ENCODE data around the gene NUDT8. TPM values are rescaled to one million over a fixed set of nuclear protein-coding genes. Genes with fewer than 3 reads are reported as not detected.

Gene NUDT8
- polyA plus RNA-seq, 1 of the 3 experiments (the other 2 are of a cell fraction) = 2.7 TPM

GRCh38 chr11:67601098-67601497 is 28.6 kb downstream of the NUDT8 start:
- Histone ChIP-seq H2AFZ (ENCODE audit: low read depth) (no peak overlapping the region), H4K20me1 (ENCODE audit: insufficient read depth) (no peaks in the 10 kb centered on the region), H3K27ac (ENCODE audit: low read depth in 2 of 2, low read length in 1 of 2) (no peak overlapping the region), H3K4me1 (ENCODE audit: control insufficient read depth in 1 of 2, insufficient read depth in 2 of 2, low read depth in 1 of 2, low read length in 1 of 2) (peaks cover 0 to 2% of the 10 kb centered on the region in 2 experiments; a peak in 1 of 4 replicates), H3K9ac (no peak overlapping the region), H3K9me3 (no peaks in the 10 kb centered on the region), H3K4me2 (no peak overlapping the region), H3F3A (replicated peaks; ENCODE audit: insufficient read depth) (no peaks in the 10 kb centered on the region), H3K4me3 (ENCODE audit: low read depth in 2 of 2, low read length in 1 of 2) (no peak overlapping the region), H3K79me2 (ENCODE audit: insufficient read depth) (no peaks in the 10 kb centered on the region), H3K27me3 (ENCODE audit: insufficient read depth) (no peaks in the 10 kb centered on the region; the same call in 1 of the 2 replicates), H3K36me3 (replicated peaks in 1 of 2; ENCODE audit: control insufficient read depth in 1 of 2, insufficient read depth in 2 of 2, low read length in 1 of 2) (no peaks in the 10 kb centered on the region), H3K9me2 (no peaks in the 10 kb centered on the region)
- ChIA-PET POLR2A (interaction anchor here (0.7 kb wide), 1 partner anchor 11 kb away, joined by 5 read pairs; no protein-coding TSS in a partner anchor), CTCF (interaction anchor here (1.4 to 2.9 kb wide), 2 partner anchors 13 to 27 kb away, joined by 3 to 7 read pairs; no protein-coding TSS in a partner anchor)
- DNase-seq = no peak
- TF ChIP-seq NFIC (IDR thresholded peaks at IDR 0.05; ENCODE audit: borderline replicate concordance) (no peak), FOXM1 (IDR thresholded peaks at IDR 0.05; ENCODE audit: low read depth) (no peak), CTCF (IDR thresholded peaks at IDR 0.05) (no peak), EZH2phosphoT487 (IDR thresholded peaks at IDR 0.05; ENCODE audit: borderline replicate concordance, low read depth) (no peak), GABPA (IDR thresholded peaks at IDR 0.05; ENCODE audit: low read depth) (no peak), USF1 (IDR thresholded peaks at IDR 0.05; ENCODE audit: borderline replicate concordance, low read depth) (no peak), MAX (IDR thresholded peaks at IDR 0.05; ENCODE audit: low read depth) (no peak), NRF1 (IDR thresholded peaks at IDR 0.05; ENCODE audit: low read depth, low read length) (no peak), EP300 (IDR thresholded peaks at IDR 0.05; ENCODE audit: borderline replicate concordance in 1 of 2, low read depth in 1 of 2, low read length in 1 of 2) (no peak), MXI1 (IDR thresholded peaks at IDR 0.05; ENCODE audit: low read depth, low read length) (no peak), ZBTB33 (IDR thresholded peaks at IDR 0.05; ENCODE audit: borderline replicate concordance, low read depth) (no peak), ELF1 (IDR thresholded peaks at IDR 0.05) (no peak), TAF1 (IDR thresholded peaks at IDR 0.05; ENCODE audit: borderline replicate concordance, low read depth, low read length) (no peak), TCF12 (IDR thresholded peaks at IDR 0.05) (no peak), CHD2 (IDR thresholded peaks at IDR 0.05; ENCODE audit: low read length, partially characterized antibody) (no peak), USF2 (IDR thresholded peaks at IDR 0.05; ENCODE audit: borderline replicate concordance, low read depth, low read length) (no peak), MEF2A (IDR thresholded peaks at IDR 0.05; ENCODE audit: borderline replicate concordance, low read depth) (no peak), YY1 (IDR thresholded peaks at IDR 0.05; ENCODE audit: low read depth) (no peak), TEAD4 (IDR thresholded peaks at IDR 0.05; ENCODE audit: borderline replicate concordance, insufficient read depth) (no peak), RAD21 (IDR thresholded peaks at IDR 0.05; ENCODE audit: low read length) (no peak)
- 85% methylated on average over 7 of the region's 7 CpGs for WGBS (ENCODE audit: low lambda C conversion rate)

All from SK-N-SH (cell line).